HG03066 (cell line): ENCODE data around the gene KRT85.
"Not testable (repeated sequence)": the region's sequence is repeated elsewhere in the genome, so short reads cannot be mapped to it uniquely, and the experiment has no call there.

ENCODE experiments used
- ATAC-seq: cut with Tn5 transposase; IDR thresholded peaks from one replicate; pipeline ENCODE4 v1.9.1; 2021; ENCODE audit warnings: low read depth; ENCODE audit not compliant: unreplicated experiment

Gene KRT85

GRCh38 chr12:52351196-52352059 is 15.9 kb downstream of the KRT85 start:
- no peak for ATAC-seq

DNA sequence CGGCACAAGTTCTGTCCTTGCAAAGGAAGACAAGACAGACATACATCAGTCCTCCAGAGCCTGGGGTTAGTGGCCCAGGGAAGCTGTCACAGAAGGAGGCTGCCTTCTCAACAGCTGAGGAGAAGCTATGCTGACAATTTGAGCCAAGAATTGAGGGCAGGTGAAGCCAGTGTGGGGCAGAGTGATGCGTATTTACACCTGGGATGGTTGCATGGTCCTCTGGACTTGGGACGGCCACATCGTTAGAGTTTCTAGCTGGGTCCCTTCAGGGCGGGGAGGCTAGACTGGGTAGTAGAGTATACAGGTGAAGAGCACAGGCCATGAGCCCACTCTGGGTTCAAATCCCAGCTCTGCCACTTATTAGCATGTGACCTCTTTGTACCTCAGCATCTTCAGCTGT is 16.5 kb downstream of the KRT85 start:
- no peak for ATAC-seq

GRCh38 chr12:52350021-52350620 is 17.2 kb downstream of the KRT85 start:
- no peak for ATAC-seq

GRCh38 chr12:52349196-52349595 is 18.1 kb downstream of the KRT85 start:
- ATAC-seq: no peak

GRCh38 chr12:52347551-52348510 is 19.4 kb downstream of the KRT85 start:
- ATAC-seq: no peak

- ATAC-seq: no peak
Measured at GRCh38 chr12:52347016-52347415, 20.3 kb downstream of the KRT85 start.

- ATAC-seq: no peak
Measured at GRCh38 chr12:52346593-52346992, 20.7 kb downstream of the KRT85 start.

GRCh38 chr12:52345041-52345440 is 22.2 kb downstream of the KRT85 start:
- ATAC-seq: not testable (repeated sequence)

GRCh38 chr12:52344111-52344510 is 23.2 kb downstream of the KRT85 start:
- ATAC-seq: no peak

DNA sequence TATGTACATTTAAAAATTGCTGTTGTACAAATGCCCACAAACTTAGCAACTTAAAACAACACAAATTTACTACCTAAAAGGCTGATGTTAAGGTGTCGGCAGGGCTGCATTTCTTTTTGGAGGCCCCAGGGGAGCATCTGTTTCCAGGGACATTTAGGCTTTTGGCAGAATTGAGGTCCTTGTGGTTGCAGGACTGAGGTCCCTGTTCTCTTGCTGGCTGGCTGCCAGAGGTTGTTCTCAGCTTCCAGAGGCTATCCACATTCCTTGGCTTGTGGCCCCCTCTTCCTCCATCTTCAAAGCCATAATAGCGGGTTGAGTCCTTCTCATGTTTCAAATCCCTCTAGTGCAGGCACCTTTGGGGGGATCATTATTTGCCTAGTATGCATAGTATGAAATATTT is 23.7 kb downstream of the KRT85 start:
- ATAC-seq: no peak

GRCh38 chr12:52342781-52343490 is 24.3 kb downstream of the KRT85 start:
- ATAC-seq: no peak

DNA sequence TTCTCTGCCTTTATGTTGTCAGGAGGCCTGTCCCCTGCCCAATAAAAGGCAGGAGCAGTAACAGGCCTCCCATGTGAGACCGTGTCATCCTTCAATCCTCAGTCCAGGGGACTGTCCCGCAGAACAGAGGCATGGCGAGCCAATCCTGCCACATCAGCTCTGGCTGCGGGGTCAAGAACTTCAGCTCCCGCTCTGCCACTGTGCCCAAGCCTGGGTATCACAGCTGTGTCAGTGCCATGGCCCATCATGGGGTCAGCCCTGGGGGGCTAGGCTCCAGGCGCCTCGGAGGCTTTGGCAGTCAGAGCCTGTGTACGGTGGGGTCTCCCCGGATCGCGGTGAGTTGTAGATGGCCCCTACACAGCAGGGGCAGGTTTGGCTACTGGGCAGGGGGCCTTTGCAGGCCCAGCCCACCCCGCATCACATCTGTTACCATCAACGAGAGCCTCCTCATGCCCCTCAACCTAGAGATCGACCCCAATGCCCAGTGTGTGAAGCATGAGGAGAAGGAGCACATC is 26.2 kb downstream of the KRT85 start:
- ATAC-seq: no peak

- ATAC-seq: no peak
Measured at GRCh38 chr12:52338241-52338960, 28.9 kb downstream of the KRT85 start.

GRCh38 chr12:52337054-52337453 is 30.2 kb downstream of the KRT85 start:
- ATAC-seq: no peak

DNA sequence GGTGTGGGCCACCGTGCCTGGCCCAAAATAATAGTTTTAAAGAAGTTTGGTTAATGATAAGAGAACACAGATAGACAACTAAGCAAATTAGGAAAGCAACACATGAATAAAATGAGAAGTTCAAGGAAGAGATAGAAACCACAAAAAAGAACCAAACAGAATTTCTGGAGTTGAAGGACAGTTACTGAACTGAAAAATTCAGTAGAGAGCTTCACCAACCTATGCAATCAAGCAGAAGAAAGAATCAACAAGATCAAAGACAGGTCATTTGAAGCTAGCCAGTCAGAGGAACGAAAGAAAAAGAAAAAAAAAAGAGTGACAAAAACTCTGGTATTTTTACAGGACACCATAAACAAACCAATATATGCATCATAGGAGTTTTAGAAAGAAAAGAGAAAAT is 30.6 kb downstream of the KRT85 start:
- no peak for ATAC-seq

DNA sequence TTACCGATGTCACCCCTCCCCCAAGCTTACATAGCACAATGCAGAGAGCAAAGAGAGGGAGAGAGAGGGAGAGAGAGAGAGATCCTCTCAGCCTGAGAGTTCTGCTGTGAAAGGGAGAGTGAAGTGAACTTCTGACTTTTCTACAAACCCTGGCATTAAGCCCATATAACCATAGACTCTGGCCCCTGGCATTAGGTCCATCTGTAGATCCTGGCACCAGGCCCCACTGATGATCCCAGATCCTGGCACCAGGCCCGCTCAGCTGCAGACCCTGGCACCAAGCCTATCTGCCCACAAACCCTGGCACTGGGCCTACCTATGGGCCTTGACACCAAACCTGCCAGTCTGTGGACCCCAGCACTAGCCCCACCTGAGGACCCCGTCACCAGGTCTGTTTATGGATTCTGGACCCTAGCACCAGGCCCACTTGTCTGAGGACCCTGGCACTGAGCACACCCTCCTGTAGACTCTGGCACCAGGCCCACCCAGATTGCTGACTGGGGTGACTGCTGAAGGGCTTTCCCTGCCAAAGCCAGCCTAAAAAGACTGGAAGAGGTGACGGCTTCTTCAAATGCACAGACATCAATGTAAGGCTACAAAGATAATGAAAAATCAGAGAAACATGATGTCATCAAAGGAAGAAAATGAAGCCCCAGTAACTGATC is 31.6 kb downstream of the KRT85 start:
- ATAC-seq: no peak

DNA sequence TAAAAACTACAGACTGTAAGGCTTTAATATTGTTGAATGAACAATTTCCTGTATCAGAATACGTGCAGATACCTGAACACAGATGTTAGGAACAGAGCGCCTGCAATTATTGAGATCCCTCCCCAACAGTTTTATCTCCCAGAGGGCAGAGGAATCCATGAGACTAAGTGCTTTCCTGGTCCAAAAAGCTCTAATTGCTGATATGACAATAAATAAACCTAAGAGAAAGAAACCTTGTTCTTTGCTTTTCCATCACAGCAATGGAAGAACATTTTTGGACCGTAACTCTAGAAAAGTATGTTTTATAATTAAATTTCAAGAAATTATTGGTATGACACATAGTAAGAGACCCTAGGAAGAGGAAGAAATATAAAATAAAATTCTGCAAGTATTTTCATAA is 33.1 kb downstream of the KRT85 start:
- ATAC-seq: no peak

GRCh38 chr12:52333321-52333720 is 34.0 kb downstream of the KRT85 start:
- ATAC-seq: no peak

DNA sequence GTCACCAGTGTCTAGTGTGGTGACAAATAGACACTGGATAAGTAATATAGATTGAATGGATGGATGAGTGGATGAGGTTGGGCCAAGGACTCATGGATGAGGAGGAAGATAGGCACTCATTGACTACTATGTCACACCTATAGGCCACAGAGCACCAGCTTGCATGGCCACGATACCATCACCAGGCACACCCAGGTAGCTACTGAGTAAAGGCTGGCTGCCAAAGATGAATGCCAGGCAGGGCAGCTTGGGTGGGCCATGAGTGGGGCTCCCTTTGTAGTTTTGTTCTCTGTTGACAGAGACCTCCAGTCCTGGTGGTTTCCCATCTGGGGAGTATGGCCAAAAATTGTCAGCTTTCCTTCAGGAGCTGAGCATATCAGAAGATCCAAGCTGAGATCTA is 34.9 kb downstream of the KRT85 start:
- ATAC-seq: no peak
